Endothelial cell of umbilical vein (primary cell): ENCODE results near the gene MYO18A. TPM values are rescaled to one million over a fixed set of nuclear protein-coding genes. Genes with fewer than 3 reads are reported as not detected.

ENCODE experiments used
- BruUV-seq: library from RNA; stranded (reverse); fragments of 400-500 nt; replicated peaks from 2 replicates; lab custom pipeline; 2021; lab: Mats Ljungman, UMichigan
- CTCF ChIA-PET: fragments of 300-600, 350-600 bp; sonication (Branson Sonifier 250); formaldehyde crosslinking; loops from one replicate; lab custom pipeline; 2021; ENCODE audit warnings: antibody characterized with exemption, inconsistent platforms; lab: Charles Lee
- POLR2A ChIA-PET: fragments of 300-600, 350-600 bp; sonication (Branson Sonifier 250); formaldehyde crosslinking; loops from one replicate; lab custom pipeline; 2021; ENCODE audit warnings: antibody characterized with exemption, inconsistent platforms; lab: Charles Lee
- DNase-seq: peaks from one replicate; pipeline ENCODE4 v3.0.0-alpha.2; 2011; ENCODE audit warnings: low read depth, low spot score
- FAIRE-seq: peaks from 2 replicates; lab custom pipeline; 2011; peaks lifted over from hg19 to GRCh38; lab: Jason Lieb, UNC
- H2AFZ ChIP-seq: 2 replicates; pipeline ENCODE4 v1.6.0; 2012; ENCODE audit warnings: low read depth, low read length, control low read depth, inconsistent platforms
- H3K27ac ChIP-seq: 2 replicates; pipeline ENCODE4 v1.5.1; 2011; ENCODE audit warnings: low read depth, mild to moderate bottlenecking, control low read depth, low read length, moderate library complexity; ENCODE audit not compliant: insufficient read depth
- H3K27me3 ChIP-seq, 2 experiments: 2 replicates each; pipeline versions ENCODE4 v1.6.0 to v1.6.1; 2011; ENCODE audit warnings: low read length in 2 of 2, mixed read lengths in 1 of 2; ENCODE audit not compliant: control insufficient read depth in 2 of 2, insufficient read depth in 2 of 2
- H3K36me3 ChIP-seq, 2 experiments: 2 replicates in 1 of 2; 3 replicates in 1 of 2; pipeline ENCODE4 v1.5.1; 2011; ENCODE audit warnings: low read length in 2 of 2, mild to moderate bottlenecking in 1 of 2, moderate library complexity in 1 of 2; ENCODE audit not compliant: control insufficient read depth in 2 of 2, insufficient read depth in 2 of 2; ENCODE audit errors: extremely low read depth in 1 of 2
- H3K4me1 ChIP-seq: 3 replicates; pipeline ENCODE4 v1.5.1; 2011; ENCODE audit warnings: mild to moderate bottlenecking, low read length; ENCODE audit not compliant: control insufficient read depth, insufficient read depth; ENCODE audit errors: extremely low read depth
- H3K4me2 ChIP-seq: 2 replicates; pipeline ENCODE4 v1.6.1; 2011; ENCODE audit warnings: low read length, control low read depth, mixed read lengths; ENCODE audit not compliant: insufficient read depth
- H3K4me3 ChIP-seq, 3 experiments: fragments of 200-600 bp in 1 of 3; sonication (generic), shearing (Covaris generic) in 1 of 3; replicated peaks in 1 of 3; 2 replicates each; pipeline ENCODE4 v1.5.1; 2011 to 2016; ENCODE audit warnings: control low read depth in 3 of 3, low read length in 3 of 3, mild to moderate bottlenecking in 2 of 3, inconsistent platforms in 1 of 3, low read depth in 1 of 3, moderate library complexity in 1 of 3; ENCODE audit not compliant: insufficient read depth in 1 of 3
- H3K79me2 ChIP-seq: 2 replicates; pipeline ENCODE4 v1.6.0; 2012; ENCODE audit warnings: low read length, inconsistent platforms; ENCODE audit not compliant: control insufficient read depth, insufficient read depth
- H3K9ac ChIP-seq: replicated peaks from 2 replicates; pipeline ENCODE3; 2011; ENCODE audit warnings: low read length, control low read depth; ENCODE audit not compliant: insufficient read depth; ENCODE audit errors: extremely low read depth
- H3K9me1 ChIP-seq: replicated peaks from 3 replicates; pipeline ENCODE4 v1.6.0; 2011; ENCODE audit warnings: mild to moderate bottlenecking, low read length; ENCODE audit not compliant: control insufficient read depth, insufficient read depth; ENCODE audit errors: extremely low read depth
- H3K9me3 ChIP-seq: replicated peaks from 2 replicates; pipeline ENCODE4 v1.5.1; 2012; ENCODE audit warnings: low read length, inconsistent platforms; ENCODE audit not compliant: control insufficient read depth, insufficient read depth
- H4K20me1 ChIP-seq: replicated peaks from 2 replicates; pipeline ENCODE3; 2011; ENCODE audit warnings: mild to moderate bottlenecking, low read length; ENCODE audit not compliant: control insufficient read depth, insufficient read depth; ENCODE audit errors: extremely low read depth
- CTCF ChIP-seq, 2 donors: IDR thresholded peaks; 1 replicate in 1 of 2; 2 replicates in 1 of 2; pipeline ENCODE4 v1.5.1; 2011; ENCODE audit warnings: low read length in 2 of 2, mild to moderate bottlenecking in 2 of 2, moderate library complexity in 2 of 2, control low read depth in 1 of 2, inconsistent platforms in 1 of 2, low read depth in 1 of 2; ENCODE audit not compliant: insufficient read depth in 1 of 2; ENCODE audit errors: extremely low read depth in 1 of 2
- EZH2 ChIP-seq: IDR thresholded peaks from 2 replicates; pipeline ENCODE4 v1.6.1; 2012; ENCODE audit warnings: borderline replicate concordance, low read depth, mild to moderate bottlenecking, moderate library complexity, low read length, inconsistent platforms; ENCODE audit not compliant: severe bottlenecking
- FOS ChIP-seq: IDR thresholded peaks from 2 replicates; pipeline ENCODE4 v1.6.1; 2011; ENCODE audit warnings: mild to moderate bottlenecking, low read length, moderate library complexity, borderline replicate concordance; ENCODE audit not compliant: insufficient read depth
- GATA2 ChIP-seq: IDR thresholded peaks from 2 replicates; pipeline ENCODE4 v1.7.0; 2011; ENCODE audit warnings: low read depth, mild to moderate bottlenecking, moderate library complexity, mixed read lengths, low read length; ENCODE audit not compliant: insufficient read length, insufficient read depth
- JUN ChIP-seq: IDR thresholded peaks from 2 replicates; pipeline ENCODE4 v1.6.1; 2011; ENCODE audit warnings: borderline replicate concordance, low read depth; ENCODE audit not compliant: insufficient read length, insufficient read depth
- MAX ChIP-seq: IDR thresholded peaks from 2 replicates; pipeline ENCODE4 v1.6.1; 2011; ENCODE audit not compliant: insufficient read depth, insufficient read length
- MYC ChIP-seq: IDR thresholded peaks from one replicate; pipeline ENCODE4 v1.6.1; 2011; ENCODE audit warnings: mild to moderate bottlenecking, low read depth, low read length
- POLR2A ChIP-seq: IDR thresholded peaks from 2 replicates; pipeline ENCODE4 v1.6.1; 2012; ENCODE audit warnings: low read depth, mild to moderate bottlenecking, control low read depth, low read length
- POLR2AphosphoS5 ChIP-seq: IDR thresholded peaks from 2 replicates; pipeline ENCODE4 v1.6.1; 2012; ENCODE audit warnings: low read depth, mild to moderate bottlenecking, control low read depth, low read length, moderate library complexity; ENCODE audit not compliant: insufficient read depth
- dilution Hi-C: fragments of 300-500 bp; cut with MboI; formaldehyde crosslinking; loops from one replicate; pipeline ENCODE4 v1.15.0; 2019; ENCODE audit warnings: low sequenced_read_pairs; ENCODE audit not compliant: extremely low pct_ligation_motif_present
- intact Hi-C: fragments of 100-400 bp; cut with micrococcal nuclease; formaldehyde crosslinking; loops from one replicate; pipeline ENCODE4 v1.10.0; 2022
- polyA plus RNA-seq, 4 experiments: library from polyadenylated mRNA; depleted of rRNA in 3 of 4; stranded (reverse) in 3 of 4; unstranded in 1 of 4; fragments of >200 nt; gene quantifications; 2 replicates each; pipeline versions ENCODE4 v1.2.1 to v1.2.3, GENCODE V29; 2011 to 2012; ENCODE audit warnings: missing spikeins in 1 of 4
- total RNA-seq: library from RNA; stranded (reverse); gene quantifications from 2 replicates; pipeline ENCODE4 v1.2.3, GENCODE V29; 2021

The MYO18A gene
- total and polyA plus RNA-seq, 2 donors (not counting 3 experiments of a cell fraction or from before 2014, with no cell fraction given) = 3.9 to 28.3 TPM

GRCh38 chr17:29127840-29128239, 52.4 kb downstream of the MYO18A start:
- H4K20me1 ChIP-seq = no peaks in the 10 kb centered on the region
- H3K9me3 ChIP-seq = no peaks in the 10 kb centered on the region
- intact Hi-C loops = no loop called here
- H3K27me3 ChIP-seq = no peaks in the 10 kb centered on the region
- no peak overlapping the region for H3K27ac ChIP-seq
- DNase-seq (no peak), FAIRE-seq (no peak)
- POLR2A ChIA-PET = no interaction called here
- no peak overlapping the region for H3K4me2 ChIP-seq
- TF ChIP-seq GATA2 (no peak), CTCF (IDR thresholded peaks at IDR 0.05; ENCODE audit: extremely low read depth in 1 of 2, insufficient read depth in 1 of 2, low read depth in 1 of 2, low read length in 2 of 2) (no peak), FOS (no peak), MAX (no peak), POLR2AphosphoS5 (no peak), EZH2 (no peak), MYC (no peak), JUN (no peak), POLR2A (no peak)
- H3K9me1 ChIP-seq = no peaks in the 10 kb centered on the region
- dilution Hi-C loops = no loop called here
- CTCF ChIA-PET = interaction anchor here (0.7 to 3.1 kb wide), 7 partner anchors 11 to 174 kb away, joined by 3 to 25 read pairs (median 5); no protein-coding TSS in a partner anchor
- no peak overlapping the region for H2AFZ ChIP-seq
- no peaks in the 10 kb centered on the region for H3K4me1 ChIP-seq
- H3K9ac ChIP-seq = no peak overlapping the region
- no TSS peak for BruUV-seq
- H3K36me3 ChIP-seq = no peaks in the 10 kb centered on the region
- no peaks in the 10 kb centered on the region for H3K79me2 ChIP-seq
- H3K4me3 ChIP-seq = no peak overlapping the region
